ENCODE data around the gene POLR1B.
"Not testable (repeated sequence)": the region's sequence is repeated elsewhere in the genome, so short reads cannot be mapped to it uniquely, and the experiment has no call there.

Gene POLR1B

GRCh38 chr2:112542123-112542983, at the start of gene POLR1B:
POLR1B (plus strand) TSS chr2:112542465; CDS start chr2:112542495, 30 bp downstream.
- peak; percentile 71 for DNase-seq (ENCODE audit: low read depth)

- DNase-seq (ENCODE audit: low read depth) = peak; percentile 24
Measured at GRCh38 chr2:112493048-112493447, 49.2 kb upstream of the POLR1B start.

- DNase-seq (ENCODE audit: low read depth) = peak; percentile 38
Measured at GRCh38 chr2:112493858-112494648, 48.2 kb upstream of the POLR1B start.

- DNase-seq (ENCODE audit: low read depth) = no peak
Measured at GRCh38 chr2:112494828-112495227, 47.4 kb upstream of the POLR1B start.

GRCh38 chr2:112495878-112496277, 46.4 kb upstream of the POLR1B start:
- not testable (repeated sequence) for DNase-seq (ENCODE audit: low read depth)

- peak; percentile 52 for DNase-seq (ENCODE audit: low read depth)
Measured at GRCh38 chr2:112500850-112501484, 41.3 kb upstream of the POLR1B start.

GRCh38 chr2:112509239-112509998, 32.8 kb upstream of the POLR1B start:
- not testable (repeated sequence) for DNase-seq (ENCODE audit: low read depth)

- no peak for DNase-seq (ENCODE audit: low read depth)
Measured at GRCh38 chr2:112516801-112517200, 25.5 kb upstream of the POLR1B start.

GRCh38 chr2:112518807-112519206, 23.5 kb upstream of the POLR1B start:
- DNase-seq (ENCODE audit: low read depth) = no peak

- DNase-seq (ENCODE audit: low read depth) = no peak
Measured at GRCh38 chr2:112519506-112519905, 22.8 kb upstream of the POLR1B start.

- DNase-seq (ENCODE audit: low read depth) = no peak
Measured at GRCh38 chr2:112520234-112520783, 22.0 kb upstream of the POLR1B start.

GRCh38 chr2:112523291-112523777, 18.9 kb upstream of the POLR1B start:
- no peak for DNase-seq (ENCODE audit: low read depth)

- not testable (repeated sequence) for DNase-seq (ENCODE audit: low read depth)
Measured at GRCh38 chr2:112524276-112524675, 18.0 kb upstream of the POLR1B start.

- no peak for DNase-seq (ENCODE audit: low read depth)
Measured at GRCh38 chr2:112528541-112528940, 13.7 kb upstream of the POLR1B start.

- DNase-seq (ENCODE audit: low read depth) = no peak
Measured at GRCh38 chr2:112529757-112530156, 12.5 kb upstream of the POLR1B start.

GRCh38 chr2:112530728-112531127, 11.5 kb upstream of the POLR1B start:
- no peak for DNase-seq (ENCODE audit: low read depth)

- no peak for DNase-seq (ENCODE audit: low read depth)
Measured at GRCh38 chr2:112534826-112535225, 7.4 kb upstream of the POLR1B start.

- DNase-seq (ENCODE audit: low read depth) = not testable (repeated sequence)
Measured at GRCh38 chr2:112536665-112537064, 5.6 kb upstream of the POLR1B start.

- no peak for DNase-seq (ENCODE audit: low read depth)
Measured at GRCh38 chr2:112539306-112539705, 3.0 kb upstream of the POLR1B start.

GRCh38 chr2:112540906-112541305, 1.4 kb upstream of the POLR1B start:
- no peak for DNase-seq (ENCODE audit: low read depth)
